ENCODE results near the gene TACR1. TPM values are rescaled to one million over a fixed set of nuclear protein-coding genes. Genes with fewer than 3 reads are reported as not detected.

TACR1 gene
- total RNA-seq, 1 experiment from 2014 or later, result not detected

- Histone ChIP-seq H3K9me3 (ENCODE audit: control insufficient read depth in 1 of 2, insufficient read depth in 1 of 2, low read depth in 1 of 2, low read length in 2 of 2) (no peaks in the 10 kb centered on the region), H3K9ac (ENCODE audit: low read length) (no peak overlapping the region), H3K27ac (ENCODE audit: low read depth, low read length) (no peak overlapping the region), H3K4me1 (ENCODE audit: control insufficient read depth in 1 of 2, insufficient read depth in 2 of 2, low read length in 2 of 2) (no peaks in the 10 kb centered on the region), H2AFZ (ENCODE audit: low read depth, low read length, poor library complexity, severe bottlenecking) (no peak overlapping the region), H3K9me2 (ENCODE audit: insufficient read depth) (no peaks in the 10 kb centered on the region), H3K79me2 (ENCODE audit: insufficient read depth, low read length) (no peaks in the 10 kb centered on the region), H3K36me3 (ENCODE audit: control insufficient read depth in 1 of 2, insufficient read depth in 2 of 2, low read length in 2 of 2) (no peaks in the 10 kb centered on the region), H3K4me3 (replicated peaks in 1 of 2; ENCODE audit: low read depth in 1 of 2, low read length in 2 of 2) (no peak overlapping the region), H3K4me2 (ENCODE audit: low read length) (no peak overlapping the region), H4K20me1 (ENCODE audit: insufficient read depth) (no peaks in the 10 kb centered on the region), H3K27me3 (ENCODE audit: insufficient read depth, low read length) (peaks cover 65% of the 10 kb centered on the region)
- TF ChIP-seq CTCF (IDR thresholded peaks at IDR 0.05 in 2 of 3, conservative IDR thresholded peaks at IDR 0.05 in 1 of 3; ENCODE audit: borderline replicate concordance in 1 of 3, insufficient read depth in 1 of 3, low read depth in 2 of 3, low read length in 2 of 3), result no peak
- no peak for TF ChIP-seq REST (IDR thresholded peaks at IDR 0.05; ENCODE audit: low read depth)
- no peak for TF ChIP-seq EZH2 (IDR thresholded peaks at IDR 0.05)
- no peak for TF ChIP-seq CBX3 (IDR thresholded peaks at IDR 0.05; ENCODE audit: low read depth)
- no peak for TF ChIP-seq FOSL1 (IDR thresholded peaks at IDR 0.05; ENCODE audit: low read depth)
- TF ChIP-seq SRF (IDR thresholded peaks at IDR 0.05; ENCODE audit: low read depth), result no peak
- TF ChIP-seq JUND (IDR thresholded peaks at IDR 0.05), result no peak
- no peak for TF ChIP-seq SIN3A (IDR thresholded peaks at IDR 0.05; ENCODE audit: low read depth)
- no peak for TF ChIP-seq TCF7L2 (IDR thresholded peaks at IDR 0.05; ENCODE audit: borderline replicate concordance, extremely low read depth, insufficient read depth, insufficient read length)
- TF ChIP-seq ZNF274 (IDR thresholded peaks at IDR 0.05; ENCODE audit: low read depth, low read length), result no peak
- TF ChIP-seq EGR1 (IDR thresholded peaks at IDR 0.05; ENCODE audit: low read depth), result no peak
- TF ChIP-seq ATF3 (IDR thresholded peaks at IDR 0.05), result no peak
- no peak for TF ChIP-seq SP1 (IDR thresholded peaks at IDR 0.05; ENCODE audit: low read depth)
- no peak for TF ChIP-seq POLR2AphosphoS5 (IDR thresholded peaks at IDR 0.05; ENCODE audit: low read depth, low read length)
- TF ChIP-seq MAX (IDR thresholded peaks at IDR 0.05), result no peak
- no peak for TF ChIP-seq ELF1 (IDR thresholded peaks at IDR 0.05; ENCODE audit: borderline replicate concordance, low read depth)
- no peak for TF ChIP-seq EZH2phosphoT487 (IDR thresholded peaks at IDR 0.05; ENCODE audit: borderline replicate concordance)
- no peak for TF ChIP-seq CEBPB (IDR thresholded peaks at IDR 0.05; ENCODE audit: low read depth)
- no peak for TF ChIP-seq POLR2A (IDR thresholded peaks at IDR 0.05; ENCODE audit: borderline replicate concordance, extremely low read depth, insufficient read depth, insufficient read length)
- no peak for ATAC-seq
- POLR2A ChIA-PET, result no interaction called here
- CTCF ChIA-PET, result no interaction called here
- no TSS peak for BruUV-seq (replicated peaks)
- no peak for DNase-seq (ENCODE audit: low read depth, low spot score)
- intact Hi-C loops (cut with micrococcal nuclease), result no loop called here
- RAD21 ChIA-PET (ENCODE audit: low non-redundant PET in 1 of 2, low total read pairs in 2 of 2, uncharacterized antibody in 2 of 2, unreplicated experiment in 2 of 2), result no interaction called here
These were observed 4.1 kb downstream of the TACR1 start for GRCh38 chr2:75195076-75195691.

Measured in HCT116 (cell line).